ENCODE measurements around the gene CALCB.

GRCh38 chr11:15074206-15075161, 1.1 kb downstream of the CALCB start:
- TF ChIP-seq CTCF (conservative IDR thresholded peaks at IDR 0.05 in 1 of 2, IDR thresholded peaks at IDR 0.05 in 1 of 2; ENCODE audit: extremely low read depth in 1 of 2, insufficient read depth in 1 of 2, low read depth in 1 of 2, low read length in 2 of 2) = peak; percentile 76 to 85
- TF ChIP-seq EZH2 (IDR thresholded peaks at IDR 0.05; ENCODE audit: borderline replicate concordance, low read length) = peak; percentile 16

Data from mammary epithelial cell (primary cell).